HG03095 (cell line): ENCODE results near the gene KCNQ2.

Source experiments
- ATAC-seq: cut with Tn5 transposase; IDR thresholded peaks from one replicate; pipeline ENCODE4 v1.9.1; 2021; ENCODE audit warnings: moderate library complexity; ENCODE audit not compliant: unreplicated experiment

Gene KCNQ2

DNA sequence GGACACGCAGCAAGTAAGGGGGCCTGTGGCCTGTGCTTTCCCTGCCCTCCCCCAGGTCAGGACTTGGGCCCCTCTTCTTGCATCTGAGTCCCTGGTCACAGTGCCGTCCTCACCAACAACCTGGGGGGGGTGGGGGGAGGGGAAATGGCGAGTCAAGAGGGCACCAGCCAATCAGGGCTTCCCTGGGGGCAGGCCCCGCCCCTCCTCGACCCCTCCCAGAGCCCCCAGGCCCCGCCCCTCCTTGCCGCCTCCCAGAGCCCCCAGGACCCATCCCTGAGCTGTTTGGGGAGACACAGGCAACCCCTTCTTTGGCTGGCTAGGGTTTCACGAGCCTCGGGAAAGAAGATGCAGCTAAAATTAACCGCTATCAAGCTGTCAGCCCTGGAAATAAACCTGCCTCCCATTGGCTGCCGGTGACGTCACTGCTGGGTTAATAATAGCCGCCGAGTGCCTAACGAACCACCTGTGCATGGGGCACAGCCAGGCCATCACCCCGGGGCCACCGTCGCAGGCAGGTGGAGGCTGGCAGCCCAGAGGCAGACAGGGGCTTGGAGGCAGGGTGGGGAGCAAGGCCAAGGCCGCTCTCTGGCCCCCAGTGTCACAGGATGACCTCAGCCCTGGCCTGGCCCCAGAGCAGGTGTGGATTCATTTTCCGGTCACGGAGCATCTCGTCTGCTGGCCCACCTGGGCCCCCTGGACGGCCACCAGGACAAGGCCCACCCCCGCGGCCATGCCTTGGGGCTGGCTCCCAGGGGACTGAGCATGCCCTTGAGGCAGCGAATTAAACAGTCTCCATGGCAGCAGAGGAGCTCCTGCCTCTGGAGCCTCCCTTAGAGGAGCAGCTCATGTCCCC is 29.6 kb upstream of the KCNQ2 start:
- no peak for ATAC-seq

DNA sequence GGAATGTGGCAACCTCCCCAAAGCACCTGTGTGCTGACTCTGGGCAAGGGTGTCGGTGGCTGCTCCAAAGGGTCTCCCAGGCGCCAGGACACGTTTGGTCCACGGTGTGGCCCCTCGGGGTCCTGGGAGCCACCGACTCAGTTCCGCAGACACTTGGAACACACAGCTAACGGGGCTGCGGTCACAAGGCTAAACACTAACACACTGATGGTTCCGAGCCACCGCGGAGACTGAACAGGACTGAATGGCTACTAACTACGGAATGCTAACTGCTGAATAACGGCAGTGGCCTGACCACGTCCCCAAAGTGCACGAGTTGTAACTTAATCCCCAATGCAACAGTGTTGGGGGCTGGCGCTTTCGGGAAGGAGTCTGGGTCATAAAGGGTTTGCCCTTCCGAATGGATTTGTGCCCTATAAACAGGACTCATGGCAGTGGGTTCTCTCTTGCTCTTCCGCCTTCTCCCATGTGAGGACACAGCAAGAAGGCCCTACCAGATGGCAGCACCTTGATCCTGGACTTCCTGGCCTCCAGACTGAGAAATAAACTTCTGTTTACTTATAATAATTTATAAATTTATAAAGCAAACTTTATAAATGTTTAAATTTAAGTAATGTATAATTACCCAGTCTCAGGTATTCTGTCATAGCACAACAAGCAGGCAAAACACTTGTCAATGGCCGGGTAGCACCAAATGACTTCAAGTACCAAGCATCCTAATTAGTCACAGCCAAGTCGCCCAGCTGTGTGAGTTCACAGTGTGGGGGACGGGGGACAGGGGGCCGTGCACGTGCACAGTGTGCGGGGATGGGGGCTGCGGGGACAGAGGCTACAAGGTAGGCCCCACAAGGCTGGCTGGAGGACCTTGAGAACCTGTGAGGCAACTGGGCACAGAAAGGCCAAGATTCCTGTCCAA is 28.7 kb upstream of the KCNQ2 start:
- no peak for ATAC-seq

- ATAC-seq = no peak
Observed at GRCh38 chr20:63500151-63500901, 27.9 kb upstream of the KCNQ2 start.

DNA sequence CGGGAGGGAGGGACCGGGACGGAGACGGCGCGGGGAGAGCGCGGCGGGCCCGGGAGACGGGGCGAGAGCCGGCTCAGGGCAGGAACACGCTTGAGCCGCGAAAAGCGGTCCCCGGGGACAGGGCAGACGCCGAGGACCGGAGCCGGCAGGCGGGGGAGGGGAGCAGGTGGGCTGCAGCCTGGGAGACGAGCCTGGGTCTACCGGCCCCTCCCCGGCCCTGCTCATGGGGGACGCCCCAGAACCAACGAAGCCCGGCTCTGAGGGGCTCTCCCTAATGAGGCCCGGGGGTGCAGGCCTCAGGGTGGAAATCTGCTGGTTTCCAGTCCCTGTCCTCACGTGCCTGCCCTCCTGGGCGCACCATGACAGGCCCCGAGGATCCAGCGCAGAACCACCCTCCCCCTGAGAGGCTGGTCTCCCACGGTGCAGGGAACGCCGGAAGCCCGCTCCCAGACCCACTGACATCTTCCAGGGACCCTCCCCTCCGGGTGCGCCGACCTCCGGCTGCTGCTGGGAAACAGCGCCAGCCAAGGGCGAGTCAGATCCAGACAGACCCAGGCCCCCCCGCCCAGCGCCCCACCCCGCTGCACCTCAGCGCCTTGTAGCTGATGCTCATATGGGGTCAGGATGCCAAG is 27.0 kb upstream of the KCNQ2 start:
- ATAC-seq = no peak

DNA sequence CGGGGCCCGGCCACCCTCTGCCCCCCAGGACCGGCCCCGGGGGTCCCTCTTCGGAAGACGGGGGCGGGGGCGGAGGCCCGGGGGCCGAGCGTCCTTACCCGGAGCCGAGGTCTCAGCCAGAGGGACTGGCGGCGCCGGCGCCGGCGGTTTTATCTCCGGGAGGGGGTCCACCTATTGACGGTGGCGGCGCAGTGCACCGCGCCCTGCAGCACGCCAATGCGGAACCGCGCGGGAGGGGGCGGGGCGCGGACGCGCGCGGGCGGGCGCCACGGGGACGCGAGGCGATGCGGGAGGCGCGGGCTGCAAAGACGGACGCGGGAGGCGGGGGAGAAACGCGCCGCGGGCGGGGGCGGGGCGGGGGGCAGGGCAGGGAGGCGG is 26.5 kb upstream of the KCNQ2 start, which contains the start of gene EEF1A2:
TSS of gene EEF1A2 (minus strand) at position 124 of the 378 bp plus-strand sequence. CDS start 1,320 bp downstream, outside the sequence.
- ATAC-seq = no peak

DNA sequence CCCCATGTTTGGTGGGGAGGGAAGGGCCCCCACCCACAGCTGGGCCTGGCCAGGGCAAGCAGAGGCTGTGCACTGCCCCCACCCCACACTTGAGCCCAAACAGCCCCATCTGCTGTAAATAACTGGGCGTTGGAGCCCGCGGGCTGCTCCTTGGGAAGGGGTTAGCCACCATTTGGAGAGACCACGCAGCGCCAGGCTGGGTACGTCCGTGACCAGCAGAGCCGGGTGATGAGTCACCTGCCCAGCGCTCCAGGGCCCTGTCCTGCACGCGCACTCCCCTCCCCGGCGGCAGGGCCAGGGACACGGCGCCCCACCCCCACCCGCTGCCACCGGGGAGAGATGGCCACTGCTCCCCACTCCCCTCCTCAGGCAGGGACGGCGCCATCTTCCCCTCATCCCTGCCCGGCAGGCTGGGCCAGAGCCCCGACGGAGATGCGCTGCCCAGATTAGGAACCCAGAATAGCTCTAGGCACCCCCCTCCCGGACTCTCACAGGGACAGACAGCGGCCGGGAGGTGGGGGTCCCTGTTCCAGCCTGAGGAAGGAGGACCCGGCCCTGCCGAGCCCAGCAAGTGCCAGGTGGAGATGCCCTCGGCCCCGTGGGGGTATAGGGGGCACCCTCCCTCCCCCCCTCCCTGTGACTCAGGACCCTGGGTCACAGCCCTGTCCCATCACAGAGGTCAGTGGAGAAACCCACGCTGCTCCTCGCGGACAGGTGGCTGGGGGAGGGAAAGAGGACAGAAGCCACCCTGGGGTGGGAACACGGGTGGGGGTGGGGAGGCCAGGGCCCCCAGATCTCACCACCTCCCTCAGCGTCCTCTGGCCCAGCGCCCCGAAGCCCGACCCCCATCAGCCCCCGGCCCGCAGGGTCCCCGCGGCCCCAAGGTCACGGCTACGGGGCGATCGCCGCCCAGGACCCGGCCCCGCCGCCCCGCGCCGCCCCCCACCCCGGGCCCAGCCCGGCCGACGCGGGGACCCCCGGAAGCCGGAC is 25.8 kb upstream of the KCNQ2 start:
- no peak for ATAC-seq

- ATAC-seq = no peak
Observed at GRCh38 chr20:63497138-63497945, 24.9 kb upstream of the KCNQ2 start.

DNA sequence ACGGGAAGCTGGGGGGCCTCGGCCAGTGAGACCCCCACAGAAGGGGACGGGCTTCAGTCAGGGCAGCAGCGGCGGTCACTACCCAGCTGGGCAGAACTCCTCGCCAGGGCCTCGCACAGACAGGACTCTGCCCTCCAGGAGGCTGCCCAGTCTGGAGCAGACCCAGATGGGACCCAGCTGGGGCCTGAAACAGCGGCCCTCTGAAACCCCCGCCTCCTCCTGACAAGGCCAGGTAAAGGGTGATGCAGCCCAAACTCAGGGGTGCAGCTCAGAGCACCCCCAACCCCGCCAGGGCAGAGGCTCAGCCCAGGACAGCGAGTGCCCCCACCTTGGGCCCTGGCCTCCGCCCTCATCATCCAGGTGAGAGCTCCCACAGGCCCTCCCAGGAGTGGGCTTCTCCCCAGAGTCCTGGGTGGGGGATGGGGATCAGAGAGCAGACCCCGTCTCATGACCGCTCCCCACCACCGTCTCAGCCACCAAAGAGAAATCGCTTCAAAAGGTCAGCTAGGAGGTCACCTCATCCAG is 24.2 kb upstream of the KCNQ2 start:
- ATAC-seq = no peak

- no peak for ATAC-seq
Observed at GRCh38 chr20:63495741-63496595, 23.5 kb upstream of the KCNQ2 start.

DNA sequence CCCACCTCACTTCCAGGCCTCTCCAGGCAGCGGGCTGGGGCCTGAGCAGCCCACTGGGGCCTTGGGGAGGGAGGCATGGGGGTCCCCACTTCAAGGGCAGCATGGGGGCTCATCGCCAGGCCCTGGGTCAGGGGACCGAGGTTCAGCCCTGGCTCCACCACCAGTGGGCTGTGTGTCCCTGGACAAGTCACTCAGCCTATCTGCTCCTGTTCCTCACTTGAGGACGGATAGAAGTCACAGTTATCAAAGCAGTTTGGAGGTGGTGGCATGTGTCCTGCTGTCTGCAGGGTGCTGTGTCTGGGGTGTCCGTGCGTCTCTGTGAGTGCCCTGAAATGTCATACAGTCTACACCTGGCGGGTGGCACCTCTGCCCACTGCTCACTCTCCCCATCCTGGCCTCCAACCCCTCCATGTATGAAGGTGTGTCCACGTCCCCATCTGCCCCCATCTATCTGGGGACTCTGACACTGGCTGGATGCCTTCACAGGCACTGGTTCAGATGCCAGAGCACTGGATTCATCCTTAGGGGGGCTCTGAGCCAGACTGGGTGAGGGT is 22.8 kb upstream of the KCNQ2 start:
- no peak for ATAC-seq

- no peak for ATAC-seq
Observed at GRCh38 chr20:63494420-63495166, 22.1 kb upstream of the KCNQ2 start.

- ATAC-seq = no peak
Observed at GRCh38 chr20:63494084-63494419, 21.6 kb upstream of the KCNQ2 start.

- ATAC-seq = no peak
Observed at GRCh38 chr20:63493563-63494020, 21.1 kb upstream of the KCNQ2 start.

GRCh38 chr20:63492982-63493381 is 20.5 kb upstream of the KCNQ2 start:
- no peak for ATAC-seq

- no peak for ATAC-seq
Observed at GRCh38 chr20:63492518-63492917, 20.1 kb upstream of the KCNQ2 start.

DNA sequence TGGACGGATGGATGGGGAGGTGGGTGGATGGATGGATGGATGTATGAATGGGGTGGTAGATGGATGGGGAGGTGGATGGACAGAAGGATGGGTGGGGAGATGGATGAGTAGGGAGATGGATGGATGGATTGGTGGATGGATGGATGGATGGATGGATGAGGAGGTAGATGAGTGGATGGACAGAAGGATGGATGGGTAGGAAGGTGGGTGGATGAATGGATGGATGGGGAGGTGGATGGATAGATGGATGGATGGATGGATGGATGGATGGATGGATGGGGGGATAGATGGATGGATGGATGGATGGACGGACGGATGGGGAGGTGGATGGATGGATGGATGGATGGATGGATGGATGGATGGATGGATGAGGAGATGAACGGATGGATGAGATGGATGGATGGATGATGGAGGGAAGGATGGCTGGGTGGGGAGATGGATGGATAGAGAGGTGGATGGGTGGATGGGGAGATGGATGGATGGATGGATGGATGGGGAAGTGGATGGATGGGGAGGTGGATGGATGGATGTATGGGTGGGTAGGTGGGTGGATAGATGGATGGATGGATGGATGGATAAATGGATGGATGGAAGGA is 19.3 kb upstream of the KCNQ2 start:
- no peak for ATAC-seq
